ENCODE results near the gene TMTC1. TPM values are rescaled to one million over a fixed set of nuclear protein-coding genes. Genes with fewer than 3 reads are reported as not detected.

The TMTC1 gene
- total RNA-seq, 2 donors from 2014 or later = not detected

GRCh38 chr12:29671742-29672141, 112.0 kb downstream of the TMTC1 start:
- H3K36me3 Mint-ChIP-seq (ENCODE audit: low read depth) = no peaks in the 10 kb centered on the region
- H3K27ac Mint-ChIP-seq = no peak overlapping the region
- H3K27me3 Mint-ChIP-seq = peaks cover 9% of the 10 kb centered on the region
- H3K9me3 Mint-ChIP-seq = peaks cover 3% of the 10 kb centered on the region
- no peaks in the 10 kb centered on the region for H3K4me1 Mint-ChIP-seq
- H3K4me3 Mint-ChIP-seq = no peak overlapping the region
- no peak for ATAC-seq (replicated peaks)

- Mint-ChIP-seq H3K36me3 (ENCODE audit: low read depth) (no peaks in the 10 kb centered on the region), H3K9me3 (peaks cover 3% of the 10 kb centered on the region), H3K4me3 (no peak overlapping the region), H3K4me1 (no peaks in the 10 kb centered on the region), H3K27me3 (peaks cover 7% of the 10 kb centered on the region), H3K27ac (no peak overlapping the region)
- ATAC-seq (replicated peaks) = no peak
Measured at GRCh38 chr12:29667011-29667410, 116.7 kb downstream of the TMTC1 start.

GRCh38 chr12:29665107-29665506, 118.6 kb downstream of the TMTC1 start:
- no peaks in the 10 kb centered on the region for H3K36me3 Mint-ChIP-seq (ENCODE audit: low read depth)
- no peak overlapping the region for H3K4me3 Mint-ChIP-seq
- H3K27ac Mint-ChIP-seq = no peak overlapping the region
- H3K27me3 Mint-ChIP-seq = peaks cover 7% of the 10 kb centered on the region
- ATAC-seq (replicated peaks) = no peak
- no peaks in the 10 kb centered on the region for H3K4me1 Mint-ChIP-seq
- peaks cover 3% of the 10 kb centered on the region for H3K9me3 Mint-ChIP-seq

GRCh38 chr12:29662734-29663323, 120.9 kb downstream of the TMTC1 start:
- H3K4me1 Mint-ChIP-seq = no peaks in the 10 kb centered on the region

GRCh38 chr12:29660847-29661246, 122.9 kb downstream of the TMTC1 start:
- Mint-ChIP-seq H3K4me3 (no peak overlapping the region), H3K27me3 (no peaks in the 10 kb centered on the region), H3K4me1 (no peaks in the 10 kb centered on the region), H3K36me3 (ENCODE audit: low read depth) (no peaks in the 10 kb centered on the region), H3K9me3 (no peaks in the 10 kb centered on the region), H3K27ac (no peak overlapping the region)
- no peak for ATAC-seq (replicated peaks)

More at GRCh38 chr12:29662734-29663323, 120.9 kb downstream of the TMTC1 start:
- H3K9me3 Mint-ChIP-seq = no peaks in the 10 kb centered on the region
- no peaks in the 10 kb centered on the region for H3K27me3 Mint-ChIP-seq
- H3K4me3 Mint-ChIP-seq = no peak overlapping the region
- ATAC-seq (replicated peaks) = no peak
- no peak overlapping the region for H3K27ac Mint-ChIP-seq
- no peaks in the 10 kb centered on the region for H3K36me3 Mint-ChIP-seq (ENCODE audit: low read depth)

GRCh38 chr12:29656762-29657538, 126.8 kb downstream of the TMTC1 start:
- H3K27me3 Mint-ChIP-seq = peaks cover 1% of the 10 kb centered on the region
- no peak for ATAC-seq (replicated peaks)
- no peak overlapping the region for H3K4me3 Mint-ChIP-seq
- no peak overlapping the region for H3K27ac Mint-ChIP-seq
- no peaks in the 10 kb centered on the region for H3K36me3 Mint-ChIP-seq (ENCODE audit: low read depth)
- no peaks in the 10 kb centered on the region for H3K9me3 Mint-ChIP-seq
- no peaks in the 10 kb centered on the region for H3K4me1 Mint-ChIP-seq

GRCh38 chr12:29655861-29656260, 127.9 kb downstream of the TMTC1 start:
- Mint-ChIP-seq H3K27ac (no peak overlapping the region), H3K4me1 (no peaks in the 10 kb centered on the region), H3K9me3 (no peaks in the 10 kb centered on the region), H3K27me3 (peaks cover 4% of the 10 kb centered on the region), H3K4me3 (no peak overlapping the region), H3K36me3 (ENCODE audit: low read depth) (no peaks in the 10 kb centered on the region)
- ATAC-seq (replicated peaks) = no peak

GRCh38 chr12:29653286-29653685, 130.5 kb downstream of the TMTC1 start:
- no peaks in the 10 kb centered on the region for H3K9me3 Mint-ChIP-seq

GRCh38 chr12:29650371-29650770, 133.4 kb downstream of the TMTC1 start:
- Mint-ChIP-seq H3K27me3 (peaks cover 7% of the 10 kb centered on the region), H3K4me1 (no peaks in the 10 kb centered on the region), H3K36me3 (ENCODE audit: low read depth) (no peaks in the 10 kb centered on the region), H3K9me3 (no peaks in the 10 kb centered on the region), H3K27ac (no peak overlapping the region), H3K4me3 (no peak overlapping the region)
- no peak for ATAC-seq (replicated peaks)

More at GRCh38 chr12:29653286-29653685, 130.5 kb downstream of the TMTC1 start:
- H3K36me3 Mint-ChIP-seq (ENCODE audit: low read depth) = no peaks in the 10 kb centered on the region
- peaks cover 7% of the 10 kb centered on the region for H3K27me3 Mint-ChIP-seq
- no peak for ATAC-seq (replicated peaks)
- no peak overlapping the region for H3K4me3 Mint-ChIP-seq
- no peaks in the 10 kb centered on the region for H3K4me1 Mint-ChIP-seq
- H3K27ac Mint-ChIP-seq = no peak overlapping the region

- Mint-ChIP-seq H3K4me3 (no peak overlapping the region), H3K4me1 (no peaks in the 10 kb centered on the region), H3K27ac (no peak overlapping the region), H3K9me3 (no peaks in the 10 kb centered on the region), H3K36me3 (ENCODE audit: low read depth) (no peaks in the 10 kb centered on the region), H3K27me3 (peaks cover 7% of the 10 kb centered on the region)
- ATAC-seq (replicated peaks) = no peak
Measured at GRCh38 chr12:29649722-29650121, 134.0 kb downstream of the TMTC1 start.

GRCh38 chr12:29644536-29645162, 139.1 kb downstream of the TMTC1 start:
- H3K27me3 Mint-ChIP-seq = no peaks in the 10 kb centered on the region
- H3K4me1 Mint-ChIP-seq = no peaks in the 10 kb centered on the region
- ATAC-seq (replicated peaks) = peak; percentile 58
- no peak overlapping the region for H3K4me3 Mint-ChIP-seq
- no peaks in the 10 kb centered on the region for H3K9me3 Mint-ChIP-seq
- H3K36me3 Mint-ChIP-seq (ENCODE audit: low read depth) = no peaks in the 10 kb centered on the region
- H3K27ac Mint-ChIP-seq = no peak overlapping the region

GRCh38 chr12:29640589-29641345, 143.0 kb downstream of the TMTC1 start:
- Mint-ChIP-seq H3K9me3 (no peaks in the 10 kb centered on the region), H3K36me3 (ENCODE audit: low read depth) (no peaks in the 10 kb centered on the region), H3K27ac (no peak overlapping the region), H3K4me3 (no peak overlapping the region), H3K4me1 (no peaks in the 10 kb centered on the region), H3K27me3 (peaks cover 5% of the 10 kb centered on the region)
- ATAC-seq (replicated peaks) = no peak

- H3K36me3 Mint-ChIP-seq (ENCODE audit: low read depth) = no peaks in the 10 kb centered on the region
- ATAC-seq (replicated peaks) = no peak
- no peak overlapping the region for H3K4me3 Mint-ChIP-seq
- H3K27ac Mint-ChIP-seq = no peak overlapping the region
- H3K4me1 Mint-ChIP-seq = no peaks in the 10 kb centered on the region
- H3K27me3 Mint-ChIP-seq = peaks cover 5% of the 10 kb centered on the region
- no peaks in the 10 kb centered on the region for H3K9me3 Mint-ChIP-seq
Measured at GRCh38 chr12:29639893-29640495, 143.7 kb downstream of the TMTC1 start.

GRCh38 chr12:29638528-29638927, 145.2 kb downstream of the TMTC1 start:
- Mint-ChIP-seq H3K4me3 (no peak overlapping the region), H3K36me3 (ENCODE audit: low read depth) (no peaks in the 10 kb centered on the region), H3K27ac (no peak overlapping the region), H3K9me3 (no peaks in the 10 kb centered on the region), H3K27me3 (peaks cover 10% of the 10 kb centered on the region), H3K4me1 (no peaks in the 10 kb centered on the region)
- no peak for ATAC-seq (replicated peaks)

All from activated T-helper 17 cell treated with anti-CD3 and anti-CD28 coated beads, Interleukin-2, amount 50 U/mL, for 72 hours (primary cell).